GM12873 (cell line): ENCODE results near the gene KRTAP5-1.
A peak's percentile ranks its signal among the peaks of the same experiment; 100 is the strongest.

Experiments
- TF ChIP-seq, protein P1 (sequence below): IDR thresholded peaks from 2 replicates; pipeline ENCODE4 v1.5.1; 2012; ENCODE audit warnings: low read depth, mild to moderate bottlenecking, moderate library complexity, low read length, control low read depth; ENCODE audit not compliant: insufficient read depth; ENCODE audit errors: missing control alignments

Gene KRTAP5-1

DNA sequence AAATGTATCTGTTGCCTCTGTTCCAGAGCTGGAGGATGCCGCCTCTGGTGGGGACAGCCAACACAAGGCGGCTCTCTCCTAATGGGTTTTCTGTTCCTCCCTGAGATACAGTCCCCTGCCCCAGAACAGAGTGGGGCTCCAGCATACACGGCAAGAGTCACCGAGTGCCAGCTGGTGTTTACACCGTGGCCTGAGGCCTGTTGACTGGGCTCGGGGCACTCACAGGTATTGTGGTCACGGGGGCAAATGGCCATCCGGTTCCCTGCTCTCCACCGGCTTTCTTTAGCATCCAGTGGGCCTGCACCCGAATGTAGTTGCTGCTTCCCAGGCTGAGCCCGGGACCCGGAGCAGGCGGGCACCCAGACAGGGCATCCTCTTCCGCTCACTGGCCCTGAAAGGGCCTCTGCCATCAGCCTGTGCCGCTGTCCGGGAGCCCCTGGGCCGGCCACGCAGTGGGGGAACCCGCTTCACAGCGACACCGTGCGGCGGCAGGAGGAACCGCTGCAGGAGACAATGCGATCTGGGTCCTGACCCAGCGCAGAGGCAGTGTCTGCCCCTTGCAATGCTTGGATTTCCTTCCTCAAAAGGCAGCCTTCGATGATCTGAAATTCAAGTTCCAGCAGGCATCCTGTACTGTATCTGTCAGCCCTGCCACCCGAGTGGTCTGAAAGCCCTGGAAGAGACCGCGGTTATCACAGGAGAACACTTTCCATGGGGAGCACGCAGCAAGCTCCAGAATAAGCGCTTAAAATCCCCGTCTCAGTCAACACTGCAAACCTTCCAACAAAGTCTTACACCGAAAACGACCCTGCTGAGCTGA is 43.6 kb upstream of the KRTAP5-1 start:
- TF ChIP-seq, protein P1, sequence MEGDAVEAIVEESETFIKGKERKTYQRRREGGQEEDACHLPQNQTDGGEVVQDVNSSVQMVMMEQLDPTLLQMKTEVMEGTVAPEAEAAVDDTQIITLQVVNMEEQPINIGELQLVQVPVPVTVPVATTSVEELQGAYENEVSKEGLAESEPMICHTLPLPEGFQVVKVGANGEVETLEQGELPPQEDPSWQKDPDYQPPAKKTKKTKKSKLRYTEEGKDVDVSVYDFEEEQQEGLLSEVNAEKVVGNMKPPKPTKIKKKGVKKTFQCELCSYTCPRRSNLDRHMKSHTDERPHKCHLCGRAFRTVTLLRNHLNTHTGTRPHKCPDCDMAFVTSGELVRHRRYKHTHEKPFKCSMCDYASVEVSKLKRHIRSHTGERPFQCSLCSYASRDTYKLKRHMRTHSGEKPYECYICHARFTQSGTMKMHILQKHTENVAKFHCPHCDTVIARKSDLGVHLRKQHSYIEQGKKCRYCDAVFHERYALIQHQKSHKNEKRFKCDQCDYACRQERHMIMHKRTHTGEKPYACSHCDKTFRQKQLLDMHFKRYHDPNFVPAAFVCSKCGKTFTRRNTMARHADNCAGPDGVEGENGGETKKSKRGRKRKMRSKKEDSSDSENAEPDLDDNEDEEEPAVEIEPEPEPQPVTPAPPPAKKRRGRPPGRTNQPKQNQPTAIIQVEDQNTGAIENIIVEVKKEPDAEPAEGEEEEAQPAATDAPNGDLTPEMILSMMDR, result peak; percentile 93

DNA sequence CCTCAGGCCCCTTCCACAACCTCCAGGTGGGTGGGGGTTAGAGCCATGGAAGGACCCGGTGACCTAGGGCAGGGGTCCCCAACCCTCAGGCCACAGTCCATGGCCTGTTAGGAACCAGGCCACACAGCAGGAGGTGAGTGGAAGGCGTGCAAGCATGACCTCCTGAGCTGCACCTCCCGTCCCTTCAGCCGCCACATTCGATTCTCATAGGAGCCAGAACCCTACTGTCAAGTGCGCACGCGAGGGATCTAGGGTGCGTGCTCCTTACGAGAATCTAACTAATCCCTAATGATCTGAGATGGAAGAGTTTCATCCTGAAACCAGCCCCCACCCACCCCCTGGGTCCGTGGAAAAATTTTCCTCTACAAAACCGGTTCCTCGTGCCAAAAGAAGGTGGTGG is 40.5 kb upstream of the KRTAP5-1 start:
- TF ChIP-seq, protein P1, result no peak

DNA sequence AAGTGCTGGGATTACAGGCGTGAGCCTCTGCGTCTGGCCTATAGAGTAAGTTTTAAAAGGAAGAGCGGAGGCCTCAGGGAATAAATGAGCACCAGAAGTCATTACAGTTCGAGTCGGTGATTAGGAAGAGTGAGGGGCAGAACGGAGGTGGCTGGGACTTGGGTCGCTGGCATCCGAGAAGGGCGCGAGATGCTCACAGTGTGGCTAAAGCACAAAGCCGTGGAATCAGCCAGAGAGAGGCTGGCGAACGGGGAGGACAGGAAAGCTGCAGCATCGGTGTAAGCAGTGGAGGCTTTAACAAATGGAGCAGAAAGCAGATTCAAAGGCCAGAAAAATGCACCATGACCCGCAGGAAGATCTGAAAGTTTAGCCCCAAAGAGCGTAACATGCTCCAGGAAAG is 39.5 kb upstream of the KRTAP5-1 start:
- TF ChIP-seq, protein P1, result no peak

DNA sequence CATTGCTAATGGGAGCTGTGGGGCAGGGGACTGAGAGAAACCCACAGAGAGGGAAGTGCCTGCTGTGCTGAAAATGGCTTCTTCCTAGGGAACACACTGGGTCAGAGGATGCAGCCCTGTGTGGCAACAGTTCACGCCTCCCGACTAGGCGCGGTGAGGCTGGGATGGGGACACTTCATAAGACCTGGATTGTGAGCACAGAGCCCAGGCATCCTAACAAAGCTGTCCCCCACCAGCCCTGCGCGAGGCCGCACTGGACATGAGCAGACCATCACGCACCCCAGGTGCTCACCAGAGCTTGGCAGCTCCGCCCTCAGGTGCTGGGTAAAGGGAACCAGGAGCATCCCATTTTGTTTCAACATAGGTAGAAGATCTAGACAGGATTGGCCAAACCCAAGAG is 38.6 kb upstream of the KRTAP5-1 start:
- TF ChIP-seq, protein P1, result no peak

DNA sequence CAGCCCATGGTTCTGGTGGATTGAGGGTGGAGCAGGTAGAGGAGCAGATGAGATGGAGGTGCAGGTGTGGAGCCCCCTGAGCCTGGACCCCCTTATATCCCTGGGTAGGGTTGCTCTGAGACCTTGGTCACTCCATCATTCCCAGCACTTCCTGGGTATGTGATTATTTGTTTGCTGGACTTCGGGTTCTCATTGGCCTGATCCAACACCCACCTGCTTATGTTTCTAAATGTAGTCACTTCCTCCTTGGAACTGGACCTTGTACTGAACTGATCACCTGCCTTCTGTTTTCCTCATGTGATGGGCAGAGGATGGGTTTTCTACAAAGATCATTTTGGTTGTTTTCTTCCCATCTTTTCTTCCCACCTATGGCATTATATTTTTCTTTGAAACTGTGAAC is 37.0 kb upstream of the KRTAP5-1 start, which contains the start of gene KRTAP5-4:
Gene KRTAP5-4 (minus strand): TSS at position 53 of the 400 bp plus-strand sequence. CDS start 45 bp downstream, at position 8.
- TF ChIP-seq, protein P1, result no peak

DNA sequence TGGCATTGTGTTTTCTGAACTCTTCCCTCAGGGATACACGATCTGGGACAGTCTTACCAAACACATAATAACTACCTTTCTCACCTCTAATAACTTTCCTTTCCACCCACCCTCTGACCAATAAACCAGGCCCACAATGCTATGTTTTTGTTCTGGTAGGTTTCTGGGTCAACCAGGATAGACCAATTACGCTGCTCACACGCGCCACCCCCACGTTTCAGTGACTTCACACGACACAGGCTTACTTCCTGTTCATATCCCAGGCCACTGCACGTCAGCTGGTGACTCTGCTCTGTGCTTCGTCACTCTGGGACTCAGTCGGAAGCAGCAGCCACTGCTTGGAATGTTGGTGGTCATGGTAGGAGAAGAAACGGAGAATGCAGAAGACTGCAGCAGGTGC is 34.4 kb upstream of the KRTAP5-1 start:
- TF ChIP-seq, protein P1, result no peak

DNA sequence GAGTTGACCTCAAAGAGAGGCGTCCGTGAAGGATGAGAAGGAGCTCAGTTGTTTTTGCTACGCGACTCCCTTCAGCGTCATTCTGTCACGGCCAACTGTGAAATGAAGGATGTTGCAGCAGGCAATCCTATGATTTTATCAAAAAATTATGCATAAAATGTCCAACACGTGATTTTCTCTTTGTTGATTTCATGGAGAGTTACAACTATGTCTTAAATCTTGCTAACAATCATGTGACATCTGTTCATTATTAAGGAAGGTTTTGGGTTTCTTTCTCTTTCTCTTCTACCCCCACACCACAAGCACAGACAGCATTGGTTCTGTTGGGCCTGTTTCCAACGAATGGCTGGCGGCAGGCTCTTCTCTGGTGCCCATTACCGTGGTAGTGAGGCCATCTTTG is 33.1 kb upstream of the KRTAP5-1 start:
- TF ChIP-seq, protein P1, result no peak
